ENCODE data around the gene SLC7A1.
A peak's percentile ranks its signal among the peaks of the same experiment; 100 is the strongest.

Gene SLC7A1

DNA sequence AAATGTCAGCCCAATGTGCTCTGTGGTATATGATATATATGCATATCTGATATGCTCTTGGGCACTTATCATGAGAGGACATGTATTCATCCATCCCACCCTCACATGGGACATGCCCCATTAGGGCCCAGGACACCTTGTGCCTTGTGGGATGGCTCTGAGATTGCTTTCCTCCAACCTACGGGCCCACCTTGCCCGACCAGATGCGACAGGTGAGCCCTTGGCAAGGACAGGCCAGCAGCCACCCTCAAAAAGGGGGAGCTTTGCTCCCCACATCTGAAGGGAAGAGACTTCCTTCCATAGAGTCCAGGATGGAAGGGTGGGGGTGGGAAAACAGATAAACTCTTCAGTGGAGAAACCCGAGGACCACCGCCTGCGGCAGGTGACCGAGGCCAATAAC, 58.6 kb downstream of the SLC7A1 start:
- TF ChIP-seq, protein P1, sequence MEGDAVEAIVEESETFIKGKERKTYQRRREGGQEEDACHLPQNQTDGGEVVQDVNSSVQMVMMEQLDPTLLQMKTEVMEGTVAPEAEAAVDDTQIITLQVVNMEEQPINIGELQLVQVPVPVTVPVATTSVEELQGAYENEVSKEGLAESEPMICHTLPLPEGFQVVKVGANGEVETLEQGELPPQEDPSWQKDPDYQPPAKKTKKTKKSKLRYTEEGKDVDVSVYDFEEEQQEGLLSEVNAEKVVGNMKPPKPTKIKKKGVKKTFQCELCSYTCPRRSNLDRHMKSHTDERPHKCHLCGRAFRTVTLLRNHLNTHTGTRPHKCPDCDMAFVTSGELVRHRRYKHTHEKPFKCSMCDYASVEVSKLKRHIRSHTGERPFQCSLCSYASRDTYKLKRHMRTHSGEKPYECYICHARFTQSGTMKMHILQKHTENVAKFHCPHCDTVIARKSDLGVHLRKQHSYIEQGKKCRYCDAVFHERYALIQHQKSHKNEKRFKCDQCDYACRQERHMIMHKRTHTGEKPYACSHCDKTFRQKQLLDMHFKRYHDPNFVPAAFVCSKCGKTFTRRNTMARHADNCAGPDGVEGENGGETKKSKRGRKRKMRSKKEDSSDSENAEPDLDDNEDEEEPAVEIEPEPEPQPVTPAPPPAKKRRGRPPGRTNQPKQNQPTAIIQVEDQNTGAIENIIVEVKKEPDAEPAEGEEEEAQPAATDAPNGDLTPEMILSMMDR (conservative IDR thresholded peaks at IDR 0.05): no peak
- H3K27ac ChIP-seq: peak overlapping the region; percentile 67

DNA sequence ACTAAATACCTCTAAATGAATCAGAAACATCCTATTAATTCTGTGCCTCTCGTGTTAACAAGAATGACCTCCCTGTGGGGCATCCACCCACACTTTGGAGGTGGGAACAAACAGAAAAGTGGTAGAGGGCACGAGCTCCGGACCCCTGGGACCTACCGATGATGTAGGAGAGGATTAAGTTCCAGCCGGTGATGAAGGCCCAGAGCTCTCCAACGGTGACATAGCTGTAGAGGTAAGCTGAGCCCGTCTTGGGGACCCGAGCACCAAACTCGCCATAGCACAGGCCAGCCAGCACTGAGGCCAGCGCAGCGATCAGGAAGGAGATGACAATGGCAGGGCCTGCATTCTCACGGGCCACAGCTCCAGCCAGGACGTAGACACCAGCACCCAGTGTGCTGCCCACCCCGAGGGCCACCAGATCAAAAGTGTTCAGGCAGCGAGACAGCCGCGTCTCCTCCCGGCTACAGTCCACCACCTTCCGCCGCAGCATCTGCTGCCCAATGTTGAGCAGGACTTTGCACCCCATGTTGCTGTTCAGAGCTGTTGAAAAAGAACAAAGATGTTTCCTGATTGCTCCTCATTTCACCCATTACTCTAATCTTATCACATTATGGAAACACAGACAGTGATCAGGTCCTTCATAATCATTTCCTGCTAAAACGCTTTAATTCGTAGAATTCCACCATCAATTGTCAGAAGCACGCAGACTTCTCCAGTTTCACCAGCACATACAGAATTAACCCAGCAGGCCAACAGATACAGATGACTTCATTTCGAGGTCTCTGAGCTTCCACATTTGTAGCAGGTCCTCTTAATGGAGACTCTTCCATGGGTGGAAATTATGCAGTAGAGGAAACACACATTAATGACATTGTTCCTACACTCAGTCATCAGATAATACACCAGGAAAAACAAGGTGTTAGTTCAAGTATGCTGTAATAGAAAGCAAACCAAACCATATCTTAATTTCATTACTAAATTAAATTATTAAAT, 59.5 kb downstream of the SLC7A1 start:
- no peak overlapping the region; the same call in 1 of the 2 replicates for H3K27ac ChIP-seq

DNA sequence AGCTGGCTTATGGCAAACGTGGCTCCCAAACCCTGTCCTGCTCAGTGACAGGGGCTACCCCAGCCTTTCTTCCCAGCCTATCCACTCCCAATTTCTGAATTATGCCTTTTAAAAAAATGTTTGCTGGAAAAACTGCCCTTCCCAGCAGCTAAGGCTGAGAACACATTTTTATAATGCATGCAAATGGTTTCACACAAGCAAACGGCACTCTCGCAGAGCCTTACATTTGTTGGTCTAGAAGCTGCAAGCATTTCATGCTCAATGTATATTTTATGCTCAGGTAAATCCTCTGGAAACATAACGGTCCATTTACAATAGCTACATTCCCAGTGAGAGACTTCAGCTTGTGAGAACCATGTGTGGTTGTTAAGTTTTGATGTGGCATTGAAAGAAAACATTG, 61.4 kb downstream of the SLC7A1 start:
- TF ChIP-seq, protein P1 (conservative IDR thresholded peaks at IDR 0.05): no peak
- H3K27ac ChIP-seq: no peak overlapping the region

More for the DNA sequence above, 59.5 kb downstream of the SLC7A1 start:
- TF ChIP-seq, protein P1 (conservative IDR thresholded peaks at IDR 0.05): no peak

DNA sequence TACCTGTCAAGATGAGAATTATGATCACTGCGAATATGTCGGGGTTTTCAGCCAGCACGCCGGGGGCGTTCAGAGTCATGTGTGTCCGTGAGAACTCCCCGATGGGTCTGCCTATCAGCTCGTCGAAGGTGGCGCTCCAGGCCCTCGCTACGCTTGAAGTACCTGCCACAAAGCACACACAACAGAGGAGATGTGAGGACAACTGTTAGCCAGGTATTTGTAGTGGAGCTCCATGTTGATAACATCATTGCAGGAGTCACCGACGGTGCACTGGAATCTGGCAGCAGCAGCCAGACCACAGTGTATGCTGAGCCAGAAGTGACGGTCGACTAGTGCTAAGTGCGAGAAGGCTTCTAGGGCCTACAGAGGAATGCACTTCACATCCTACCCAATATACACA, 62.7 kb downstream of the SLC7A1 start:
- no peak overlapping the region for H3K27ac ChIP-seq
- TF ChIP-seq, protein P1 (conservative IDR thresholded peaks at IDR 0.05): no peak

DNA sequence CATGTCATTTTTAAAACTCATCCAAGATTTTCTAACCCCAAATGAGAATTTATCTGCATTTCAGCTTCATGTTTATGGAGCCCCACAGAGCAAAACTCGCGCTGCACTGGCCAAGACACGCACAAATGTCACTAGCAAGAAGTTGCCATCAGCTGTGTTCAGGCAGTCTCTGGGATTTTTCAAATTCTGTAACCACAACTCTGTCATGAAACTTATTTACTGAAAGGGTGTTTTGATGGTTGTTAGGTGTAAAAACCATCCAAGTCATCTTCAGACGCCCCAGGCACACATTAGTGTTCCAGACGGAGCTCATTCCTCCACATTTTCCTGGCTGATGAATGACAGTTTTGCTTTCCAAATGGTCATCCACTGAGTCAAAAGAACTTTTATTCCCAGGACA, 63.4 kb downstream of the SLC7A1 start:
- no peak overlapping the region for H3K27ac ChIP-seq
- TF ChIP-seq, protein P1 (conservative IDR thresholded peaks at IDR 0.05): no peak

DNA sequence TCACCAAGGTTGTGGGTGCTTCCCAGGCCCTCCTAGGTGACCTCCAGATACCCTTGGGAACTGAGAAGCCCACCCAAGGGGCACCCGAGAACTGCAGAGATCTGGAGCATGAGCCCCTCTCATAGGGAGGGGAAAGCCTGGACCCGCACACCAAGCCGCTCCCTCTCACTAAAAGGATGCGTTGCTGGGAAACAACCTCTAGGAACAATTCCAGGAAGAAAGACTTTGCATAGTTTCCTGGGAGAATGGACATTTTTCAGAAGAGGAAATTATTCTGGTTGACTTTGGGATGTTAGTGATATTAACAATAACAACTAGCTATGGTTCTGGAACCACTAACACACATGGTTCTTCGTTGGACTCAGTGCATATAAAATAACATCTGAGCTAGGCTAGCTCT, 64.6 kb downstream of the SLC7A1 start:
- TF ChIP-seq, protein P1 (conservative IDR thresholded peaks at IDR 0.05): no peak
- H3K27ac ChIP-seq: no peak overlapping the region

DNA sequence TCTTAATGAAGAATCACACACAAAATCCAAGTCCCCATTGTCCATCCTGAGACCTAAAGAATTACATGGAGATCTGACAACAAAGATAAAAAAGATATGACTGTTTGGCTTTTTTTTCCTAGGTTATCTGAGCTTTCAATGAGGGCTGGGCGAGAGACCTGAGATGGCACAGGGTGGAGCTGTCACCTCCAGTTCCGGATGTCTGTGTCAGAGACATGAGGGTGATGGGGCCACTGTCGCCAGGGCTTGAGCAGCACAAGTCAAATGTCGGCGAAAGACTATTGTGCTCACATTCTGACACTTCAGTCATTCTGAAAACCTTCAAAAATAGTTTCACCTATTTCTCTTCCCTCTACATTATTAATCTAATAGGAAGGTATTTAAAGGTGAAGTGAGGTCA, 65.7 kb downstream of the SLC7A1 start:
- TF ChIP-seq, protein P1 (conservative IDR thresholded peaks at IDR 0.05): no peak
- H3K27ac ChIP-seq: no peak overlapping the region
